Renal cortex interstitium (tissue), 11 donors: ENCODE data around the gene TMEM178A. TPM values are rescaled to one million over a fixed set of nuclear protein-coding genes. Genes with fewer than 3 reads are reported as not detected.
"Not testable (repeated sequence)": the region's sequence is repeated elsewhere in the genome, so short reads cannot be mapped to it uniquely, and the experiment has no call there.

Experiments used
- DNase-seq, 11 donors: peaks; one replicate each; pipeline ENCODE4 v3.0.0-alpha.2; 2013; ENCODE audit warnings: low read depth in 9 of 11, low spot score in 4 of 11; ENCODE audit errors: extremely low read depth in 1 of 11
- polyA plus RNA-seq, 3 donors: library from polyadenylated mRNA; unstranded; fragments of 120-200 nt; gene quantifications; one replicate each; pipeline ENCODE4 v1.2.1, GENCODE V29; 2013; ENCODE audit not compliant: insufficient read length in 3 of 3

Gene TMEM178A
- polyA plus RNA-seq, 3 donors, result 91.2 to 97.5 (median 96.6) TPM

DNA sequence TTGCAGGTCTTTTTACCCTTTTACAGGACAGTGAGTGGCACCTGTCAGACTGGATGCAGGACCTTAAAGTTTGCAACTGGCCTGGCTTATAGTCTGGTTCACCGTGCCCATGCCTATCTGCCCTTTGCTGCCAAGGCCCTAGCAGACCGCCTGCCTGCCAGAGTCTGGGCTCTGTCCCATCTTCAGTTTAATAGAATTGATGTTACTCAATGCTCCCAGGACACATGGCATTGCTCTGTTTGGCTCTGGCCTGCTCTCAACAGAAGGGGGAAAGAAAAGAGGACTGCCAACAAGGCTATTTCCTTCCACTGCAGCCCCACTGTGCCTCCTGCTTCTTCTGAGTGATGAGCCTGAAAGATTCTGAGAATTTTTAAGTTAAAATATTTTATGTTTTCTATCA, 25.6 kb upstream of the TMEM178A start:
- no peak for DNase-seq

DNA sequence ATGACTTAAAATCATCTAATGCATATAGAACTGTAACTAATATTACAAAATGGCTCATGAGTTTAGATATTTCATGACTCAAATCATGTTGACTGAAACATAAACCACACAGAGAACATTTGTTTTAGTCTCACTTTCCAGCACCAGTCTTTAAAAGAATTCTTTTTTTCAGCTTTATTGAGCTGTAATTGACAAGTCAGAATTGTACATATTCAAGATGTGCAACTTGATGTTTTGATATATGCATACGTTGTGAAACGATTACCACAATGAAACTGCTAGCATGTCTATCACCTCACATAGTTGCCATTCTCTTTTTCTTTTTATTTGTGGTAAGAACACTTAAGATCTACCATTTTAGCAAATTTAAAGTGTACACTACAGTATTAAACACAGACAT, 25.0 kb upstream of the TMEM178A start:
- DNase-seq, result no peak

- DNase-seq, result no peak
Measured at GRCh38 chr2:39641635-39642034, 24.1 kb upstream of the TMEM178A start.

- no peak for DNase-seq
Measured at GRCh38 chr2:39642051-39642718, 23.5 kb upstream of the TMEM178A start.

DNA sequence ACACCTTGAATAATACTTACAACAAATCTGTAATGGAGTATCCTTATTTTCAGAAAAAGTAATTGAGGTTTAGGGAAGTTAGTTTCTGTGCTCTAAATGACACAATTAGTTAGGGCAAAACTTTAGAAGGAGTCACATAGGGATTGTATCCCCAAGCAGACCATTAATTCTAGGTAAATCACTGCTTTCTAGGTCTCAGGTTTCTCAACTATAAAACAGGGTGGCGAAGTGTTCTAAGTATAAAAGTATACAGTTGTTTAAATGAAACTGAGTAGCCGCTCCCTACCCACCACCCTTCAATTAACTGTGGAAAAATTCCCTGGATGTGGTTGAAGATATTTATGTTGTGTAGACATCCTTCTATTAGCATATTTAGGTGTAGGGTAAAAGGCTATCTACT, 19.9 kb upstream of the TMEM178A start:
- no peak for DNase-seq

DNA sequence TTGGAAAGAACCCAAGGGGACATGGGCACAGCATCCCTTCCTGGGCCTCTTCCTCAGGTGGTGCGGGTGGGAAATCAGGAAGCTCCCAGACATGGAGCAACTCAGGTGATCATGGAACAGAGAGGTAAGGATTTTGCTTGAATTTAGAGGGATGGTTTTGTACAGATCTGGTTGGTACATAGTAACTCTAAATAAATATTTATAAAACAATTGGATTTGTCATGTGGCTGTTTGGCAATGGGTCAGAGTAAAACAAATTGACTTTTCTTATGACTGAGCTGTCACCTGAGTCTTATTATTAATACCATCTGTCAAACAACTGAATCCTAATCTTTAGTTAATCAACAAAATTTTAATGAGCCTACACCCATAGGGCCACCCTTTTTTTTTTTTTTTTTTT, 19.4 kb upstream of the TMEM178A start:
- DNase-seq, result no peak

GRCh38 chr2:39647104-39647765, 18.5 kb upstream of the TMEM178A start:
- DNase-seq, result no peak

- DNase-seq, result no peak
Measured at GRCh38 chr2:39648580-39648979, 17.1 kb upstream of the TMEM178A start.

DNA sequence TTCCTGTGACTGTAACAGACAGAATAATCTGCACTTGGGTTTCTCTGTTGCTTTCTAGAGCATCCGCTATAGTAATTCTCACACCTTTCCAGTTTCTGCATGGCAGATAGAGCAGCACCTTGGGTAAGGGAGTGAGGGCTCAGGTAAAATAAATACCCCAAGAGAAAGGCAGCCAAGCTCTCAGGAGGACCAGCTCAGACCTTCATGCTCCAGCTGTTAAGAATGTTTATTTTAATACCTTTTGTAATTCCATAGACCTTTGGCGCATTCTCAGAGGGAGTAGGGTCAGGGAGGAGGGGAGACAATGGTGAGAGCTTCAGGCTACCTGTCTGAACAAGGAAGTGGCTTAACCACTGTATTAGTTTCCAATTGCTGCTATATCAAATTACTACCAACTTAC, 16.2 kb upstream of the TMEM178A start:
- no peak for DNase-seq

- no peak for DNase-seq
Measured at GRCh38 chr2:39650468-39650867, 15.2 kb upstream of the TMEM178A start.

DNA sequence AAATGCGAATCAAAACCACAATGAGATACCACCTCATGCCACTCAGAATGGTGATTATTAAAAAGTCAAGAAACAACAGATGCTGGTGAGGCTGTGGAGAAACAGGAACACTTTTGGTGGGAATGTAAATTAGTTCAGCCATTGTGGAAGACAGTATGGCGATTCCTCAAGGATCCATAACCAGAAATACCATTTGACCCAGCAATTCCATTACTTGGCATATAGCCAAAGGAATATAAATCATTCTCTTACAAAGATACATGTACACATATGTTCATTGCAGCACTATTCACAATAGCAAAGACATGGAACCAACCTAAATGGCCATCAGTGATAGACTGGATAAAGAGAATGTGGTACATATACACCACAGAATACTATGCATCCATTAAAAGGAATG, 9.5 kb upstream of the TMEM178A start:
- not testable (repeated sequence) for DNase-seq

DNA sequence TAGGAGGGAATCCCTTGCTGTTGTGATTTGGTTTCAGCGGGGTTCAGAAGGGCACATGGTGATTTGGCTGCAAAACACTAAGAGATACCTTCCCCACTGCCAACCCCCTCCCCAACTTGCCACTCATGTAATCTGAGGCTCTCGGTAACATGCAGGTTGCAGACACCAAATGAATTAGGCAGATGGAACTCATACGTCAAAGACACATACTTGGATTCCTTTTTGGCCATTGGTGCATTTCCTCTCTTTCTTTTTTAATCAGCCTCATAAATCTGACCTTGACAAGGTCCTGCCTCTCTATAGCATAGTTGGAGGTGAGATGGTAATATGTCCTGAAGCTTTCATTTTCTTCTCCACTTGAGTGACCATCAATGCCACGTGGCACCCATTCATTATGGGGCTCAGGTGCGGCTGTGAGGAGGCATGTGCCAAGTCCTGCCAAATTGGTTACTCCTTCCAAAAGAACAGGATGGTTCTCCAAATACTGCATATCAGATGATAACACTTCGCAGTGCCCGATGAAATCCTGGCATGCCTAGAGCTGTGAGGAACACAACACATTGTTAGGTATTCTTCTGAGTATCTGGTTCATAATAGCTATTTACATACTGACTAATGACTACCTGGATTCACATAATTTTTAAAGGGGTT, 8.3 kb upstream of the TMEM178A start:
- DNase-seq, result no peak

GRCh38 chr2:39658371-39658770, 7.3 kb upstream of the TMEM178A start:
- no peak for DNase-seq

DNA sequence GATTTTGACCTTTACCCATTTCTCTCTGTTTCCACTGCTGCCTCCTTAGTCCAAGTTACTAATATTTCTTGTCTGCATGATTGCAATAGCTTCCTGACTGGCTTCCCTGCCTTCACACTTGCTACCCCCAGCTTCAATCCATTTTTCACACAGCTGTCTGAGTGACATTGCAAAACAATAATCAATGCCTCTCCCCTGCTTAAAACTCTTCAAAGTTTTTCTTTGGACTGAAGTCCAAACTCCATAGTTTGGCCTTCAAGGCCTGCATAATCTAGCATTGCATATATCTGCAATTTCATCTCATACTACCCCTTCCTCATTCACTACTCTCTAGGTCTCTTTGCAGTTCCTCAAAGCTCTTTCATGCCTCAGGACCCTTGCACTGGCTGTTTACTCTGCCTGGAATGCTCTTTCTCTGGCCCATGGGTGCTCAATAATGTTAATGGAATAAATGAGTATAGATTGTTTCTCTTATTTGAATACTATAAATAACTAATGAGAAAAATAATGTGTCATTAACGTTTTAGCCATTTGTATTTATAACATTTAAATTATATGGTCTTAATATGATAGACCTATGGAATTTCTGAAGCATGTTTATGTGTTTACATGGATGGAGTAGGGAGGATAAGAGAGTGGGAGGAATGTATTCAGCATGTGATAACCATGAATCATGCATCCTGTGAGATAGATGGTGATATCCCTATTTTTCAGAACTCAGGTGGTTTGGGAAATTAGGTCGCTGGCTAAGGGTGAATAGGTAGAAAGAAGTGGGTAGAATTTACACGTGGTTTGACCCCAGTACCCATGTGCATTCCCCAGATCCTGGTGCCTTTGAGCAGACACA, 5.7 kb upstream of the TMEM178A start:
- DNase-seq, result no peak

DNA sequence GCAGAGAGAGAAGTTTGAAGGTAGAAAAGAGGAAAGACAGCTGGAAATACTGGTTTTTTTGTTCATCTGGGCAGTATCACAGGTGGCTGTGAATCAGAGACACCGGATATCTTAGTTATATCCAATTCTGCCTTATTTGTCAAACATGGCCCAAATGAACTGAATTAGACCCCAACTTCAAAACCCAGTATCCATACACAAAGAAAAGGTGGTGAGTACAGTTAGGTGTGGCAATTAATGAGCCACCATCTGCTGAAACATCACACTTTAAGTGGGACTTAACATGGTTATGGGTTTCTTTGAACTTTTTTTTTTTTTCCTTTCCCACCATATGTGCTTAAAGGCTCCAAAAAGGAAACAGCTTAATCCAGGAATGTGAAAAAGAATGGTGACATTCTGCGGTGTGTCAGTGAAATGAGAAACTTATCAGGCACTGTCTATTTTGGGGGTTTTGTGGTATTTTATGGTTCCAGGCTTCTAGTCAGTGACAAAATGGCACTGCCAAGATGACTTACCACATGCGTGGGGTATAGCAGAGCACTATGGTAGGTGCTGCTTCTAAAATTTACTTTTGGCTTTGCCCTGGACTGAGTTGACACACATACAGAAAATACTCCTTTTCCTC, 5.0 kb upstream of the TMEM178A start:
- DNase-seq, result no peak

- no peak for DNase-seq
Measured at GRCh38 chr2:39661826-39662225, 3.9 kb upstream of the TMEM178A start.

DNA sequence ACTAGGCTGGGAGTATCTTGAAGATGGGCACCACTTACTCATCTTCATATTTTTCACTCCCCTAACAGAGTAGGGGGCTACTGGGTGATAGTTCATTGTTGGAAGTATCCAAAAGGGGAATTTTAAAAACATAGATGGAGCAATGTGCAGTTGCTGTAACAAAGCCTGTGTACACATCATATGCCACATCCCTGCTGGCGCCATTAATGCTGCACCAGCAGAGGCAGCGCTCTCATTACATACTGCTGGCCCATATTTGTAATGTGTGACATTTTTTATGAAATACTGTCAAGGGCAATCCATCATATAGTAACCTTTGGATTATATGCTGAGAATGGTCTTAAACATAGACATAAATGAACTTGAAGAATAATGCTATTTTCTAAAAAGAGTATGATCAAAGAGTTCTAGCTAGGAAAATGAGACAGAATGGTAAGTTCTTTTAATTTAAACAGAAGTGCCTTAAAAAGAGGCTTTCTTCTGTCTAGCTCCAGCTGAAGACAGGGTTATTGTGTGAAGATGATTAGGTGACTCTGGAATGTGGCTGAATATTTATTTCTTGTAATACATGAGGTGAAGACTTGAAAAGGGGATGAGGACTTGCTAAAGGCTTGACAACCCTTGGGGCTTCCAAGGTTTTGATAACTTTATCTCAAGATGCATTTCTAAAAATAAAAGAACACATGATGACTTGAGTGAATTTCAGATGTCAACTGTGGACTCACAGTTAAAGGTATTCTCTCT, 2.4 kb upstream of the TMEM178A start:
- no peak for DNase-seq

- DNase-seq, result no peak
Measured at GRCh38 chr2:39664232-39664887, 1.4 kb upstream of the TMEM178A start.
